A549 (cell line): ENCODE results near the gene CARMIL1.
"Not testable (repeated sequence)": the region's sequence is repeated elsewhere in the genome, so short reads cannot be mapped to it uniquely, and the experiment has no call there.

ENCODE experiments used
- CHD2 ChIP-seq: fragments of 150-350 bp; IDR thresholded peaks from 2 replicates; pipeline ENCODE4 v1.6.1; 2014; ENCODE audit warnings: low read length; ENCODE audit not compliant: partially characterized antibody
- CTCF ChIP-seq: fragments of >200 bp; sonication (Bioruptor Twin); formaldehyde crosslinking; IDR thresholded peaks from 3 replicates; pipeline ENCODE4 v1.5.1; 2016
- EP300 ChIP-seq, 2 experiments: fragments of >200 bp; sonication (Bioruptor Twin); formaldehyde crosslinking; IDR thresholded peaks; 2 replicates in 1 of 2; 3 replicates in 1 of 2; pipeline ENCODE4 v1.6.1; 2016 to 2017
- FOSL2 ChIP-seq, 2 experiments: fragments of 450-650 bp in 1 of 2; fragments of >200 bp in 1 of 2; sonication (Bioruptor Twin) in 1 of 2; formaldehyde crosslinking; IDR thresholded peaks; 2 replicates each; pipeline versions ENCODE4 v1.5.0 to v1.6.1; 2016 to 2020; ENCODE audit warnings: mild to moderate bottlenecking in 1 of 2, moderate library complexity in 1 of 2
- MAX ChIP-seq: IDR thresholded peaks from 2 replicates; pipeline ENCODE4 v1.6.1; 2012
- USF2 ChIP-seq: fragments of 450-650 bp; IDR thresholded peaks from 2 replicates; pipeline ENCODE4 v1.6.1; 2014; ENCODE audit warnings: antibody characterized with exemption

GRCh38 chr6:25586119-25586518 lies 306.9 kb downstream of the CARMIL1 start:
- not testable (repeated sequence) for TF ChIP-seq CTCF; MAX; EP300 (IDR thresholded peaks at IDR 0.05); CHD2; FOSL2 (IDR thresholded peaks at IDR 0.05); FOSL2 (CRISPR knock-in tag; IDR thresholded peaks at IDR 0.05); USF2
